Large intestine (tissue), 3 donors: ENCODE results near the gene IRX1. TPM values are rescaled to one million over a fixed set of nuclear protein-coding genes. Genes with fewer than 3 reads are reported as not detected.

ENCODE experiments used
- DNase-seq, 2 donors: peaks; one replicate each; pipeline versions ENCODE4 v3.0.0 to v3.0.0-alpha.2; 2013
- H3K27ac ChIP-seq: one replicate; pipeline ENCODE4 v1.5.1; 2013; ENCODE audit warnings: low read length
- H3K27me3 ChIP-seq: 2 replicates; pipeline ENCODE4 v1.6.1; 2013; ENCODE audit warnings: low read length; ENCODE audit not compliant: control insufficient read depth, insufficient read depth
- H3K36me3 ChIP-seq: 2 replicates; pipeline ENCODE4 v1.6.1; 2013; ENCODE audit warnings: low read length; ENCODE audit not compliant: control insufficient read depth, insufficient read depth
- H3K4me1 ChIP-seq: one replicate; pipeline ENCODE4 v1.6.1; 2013; ENCODE audit warnings: low read length; ENCODE audit not compliant: control insufficient read depth, insufficient read depth
- H3K4me3 ChIP-seq: one replicate; pipeline ENCODE4 v1.5.1; 2013; ENCODE audit warnings: low read length
- H3K9me3 ChIP-seq: one replicate; pipeline ENCODE4 v1.6.1; 2013; ENCODE audit warnings: mild to moderate bottlenecking, low read depth, low read length, moderate library complexity; ENCODE audit not compliant: control insufficient read depth
- WGBS: methylation state at CpG from one replicate; pipeline ENCODE4 v1.1.5; 2013; ENCODE audit warnings: low lambda C conversion rate; ENCODE audit not compliant: insufficient coverage; 5-methylcytosine and 5-hydroxymethylcytosine counted together
- polyA plus RNA-seq: library from polyadenylated mRNA; unstranded; fragments of 120-200 nt; gene quantifications from one replicate; pipeline ENCODE4 v1.2.1, GENCODE V29; 2013

IRX1 gene
- polyA plus RNA-seq, 1 donor = 0.03 TPM

DNA sequence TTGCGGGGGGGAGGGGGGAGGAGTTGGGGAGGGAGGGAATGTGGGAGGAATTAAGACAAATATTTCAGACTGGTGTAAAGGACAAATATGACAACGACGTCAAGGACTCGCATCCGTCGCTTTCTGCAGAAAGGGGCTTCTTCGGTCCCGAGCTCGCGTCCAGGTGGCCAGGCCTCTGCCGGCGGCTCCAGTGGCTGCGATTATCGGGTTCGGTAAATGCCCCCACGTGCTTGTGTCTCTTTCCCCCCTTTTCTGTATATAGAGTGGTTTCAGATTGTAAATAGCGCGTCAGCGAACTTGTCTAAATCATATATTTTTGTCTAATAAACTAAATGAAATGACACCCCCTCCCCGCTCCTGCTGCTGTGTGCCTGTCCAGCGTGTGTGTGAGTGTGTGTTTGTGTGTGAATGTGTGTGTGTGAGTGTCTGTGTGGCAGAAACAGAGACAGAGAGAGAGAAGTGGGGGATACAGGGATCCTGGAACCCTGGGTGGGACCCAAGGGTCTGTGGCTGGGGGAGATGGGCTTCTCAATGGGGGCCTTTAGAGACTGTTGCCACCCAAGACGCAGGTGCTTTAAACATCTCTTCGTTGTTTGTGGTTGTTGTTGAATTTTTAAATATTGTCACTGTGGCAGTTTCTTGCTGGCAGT is 5.6 kb downstream of the IRX1 start:
- Histone ChIP-seq H3K27me3 (peaks cover 100% of the 10 kb centered on the region), H3K4me3 (no peak overlapping the region), H3K9me3 (peaks cover 20% of the 10 kb centered on the region), H3K27ac (no peak overlapping the region), H3K4me1 (no peaks in the 10 kb centered on the region), H3K36me3 (no peaks in the 10 kb centered on the region)
- no peak for DNase-seq
- no CpG with 5 or more reads among the region's 23 CpGs for WGBS

DNA sequence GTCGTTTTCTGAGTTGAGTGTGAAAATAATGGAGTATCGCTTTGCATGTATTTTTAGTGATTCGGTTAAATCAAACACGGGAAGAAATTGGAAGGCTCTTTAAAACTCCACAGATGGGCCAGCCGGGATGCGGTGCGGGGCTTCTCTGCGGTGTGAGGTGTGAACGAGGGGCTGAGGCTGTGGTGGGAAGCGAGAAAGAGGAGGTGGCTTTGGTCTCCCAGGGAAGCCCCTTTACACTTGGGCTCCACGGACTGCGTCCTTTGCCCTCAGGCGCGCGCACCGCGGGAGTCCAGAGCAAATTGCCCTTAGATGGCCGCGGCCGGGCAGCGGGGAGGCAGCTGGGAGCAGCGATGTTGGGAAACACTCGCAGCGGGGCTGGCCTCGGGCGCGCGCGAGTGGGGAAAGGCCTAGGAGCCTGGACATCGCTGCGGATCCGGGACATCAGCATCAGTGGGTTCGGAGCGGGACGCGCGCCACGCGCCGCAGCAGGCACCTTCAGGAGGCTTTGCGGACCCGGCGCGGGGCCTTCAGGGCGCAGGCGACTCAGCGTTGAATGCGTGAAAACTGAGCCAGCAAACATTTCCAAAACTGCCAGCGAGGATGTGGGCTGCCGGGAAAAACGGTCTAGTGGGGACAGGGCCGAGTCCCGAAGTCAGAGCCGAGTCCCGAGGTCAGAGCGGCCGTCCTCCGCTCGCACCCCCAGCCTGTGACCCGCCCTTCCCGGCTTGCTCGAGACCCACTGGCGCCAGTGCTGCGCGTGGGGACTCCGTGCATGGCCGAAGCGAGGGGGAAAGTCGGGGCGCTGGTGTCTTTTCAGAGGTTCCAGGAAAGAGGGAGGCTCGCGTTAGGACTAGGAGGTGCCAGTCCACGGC is 6.5 kb downstream of the IRX1 start:
- no peak for DNase-seq
- no CpG with 5 or more reads among the region's 73 CpGs for WGBS
- Histone ChIP-seq H3K9me3 (peaks cover 20% of the 10 kb centered on the region), H3K36me3 (no peaks in the 10 kb centered on the region), H3K4me1 (no peaks in the 10 kb centered on the region), H3K4me3 (no peak overlapping the region), H3K27ac (no peak overlapping the region), H3K27me3 (peaks cover 100% of the 10 kb centered on the region)

DNA sequence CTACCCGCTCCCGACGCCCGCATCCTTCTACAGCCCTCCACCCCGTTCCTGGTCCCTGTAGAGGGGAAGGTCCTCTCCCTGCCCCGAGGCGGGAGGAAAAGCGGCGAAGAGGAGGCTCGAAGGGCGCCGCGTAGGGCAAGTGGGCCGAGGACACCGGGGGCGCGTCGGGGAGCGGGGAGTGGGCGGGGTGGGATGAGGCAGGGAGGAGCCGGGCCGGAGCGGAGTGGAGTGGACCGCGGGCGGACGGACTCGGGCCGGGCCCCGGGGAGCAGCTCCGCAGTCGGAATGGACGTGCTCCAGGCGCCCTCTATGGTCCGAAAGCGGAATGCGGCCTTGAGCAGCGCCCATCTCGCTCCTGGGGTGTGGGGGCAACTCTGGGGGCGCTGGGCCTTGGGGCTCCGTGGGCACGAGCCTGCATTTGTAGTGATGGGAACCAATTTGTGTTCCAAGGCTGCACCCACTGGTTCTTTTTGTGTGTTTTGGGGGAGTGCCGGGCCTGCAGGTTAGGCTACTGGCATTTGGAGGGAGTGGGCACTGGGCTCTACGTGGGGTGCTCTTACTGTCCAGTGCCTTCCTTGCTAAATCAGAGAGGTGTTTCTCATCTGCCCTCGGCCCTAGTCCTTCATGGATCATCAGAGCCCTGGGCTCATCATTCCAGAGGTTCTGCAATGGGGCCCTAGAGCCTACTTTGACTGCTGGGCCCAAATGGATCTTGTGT is 7.3 kb downstream of the IRX1 start:
- Histone ChIP-seq H3K27ac (no peak overlapping the region), H3K4me1 (no peaks in the 10 kb centered on the region), H3K36me3 (no peaks in the 10 kb centered on the region), H3K9me3 (peaks cover 20% of the 10 kb centered on the region), H3K4me3 (no peak overlapping the region), H3K27me3 (peaks cover 100% of the 10 kb centered on the region)
- peak; percentile 6 to 9 for DNase-seq
- no CpG with 5 or more reads among the region's 45 CpGs for WGBS

DNA sequence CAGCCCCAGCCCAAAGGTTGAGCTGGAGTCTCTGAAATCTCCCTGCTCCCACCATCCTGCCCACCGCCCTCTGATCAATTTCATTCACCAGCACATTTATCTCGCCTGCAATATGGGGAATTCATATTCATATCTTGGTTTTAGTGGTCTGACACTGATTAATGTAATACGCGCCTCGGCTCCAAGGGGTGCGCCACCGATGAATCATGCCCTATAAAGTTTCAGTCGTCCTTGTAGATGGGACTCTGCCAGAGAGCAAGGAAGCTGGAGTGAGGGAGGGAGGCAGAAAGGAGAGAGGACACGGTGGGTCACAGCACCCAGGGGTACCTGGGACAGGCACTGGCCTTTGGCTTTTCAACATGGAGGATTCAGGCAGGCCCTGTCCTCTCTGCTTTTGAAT is 8.9 kb downstream of the IRX1 start:
- DNase-seq = no peak
- Histone ChIP-seq H3K4me1 (no peaks in the 10 kb centered on the region), H3K27me3 (peaks cover 99% of the 10 kb centered on the region), H3K27ac (no peak overlapping the region), H3K9me3 (peaks cover 15% of the 10 kb centered on the region), H3K36me3 (no peaks in the 10 kb centered on the region), H3K4me3 (no peak overlapping the region)
- WGBS = 40% methylated on average over 1 of the region's 9 CpGs

DNA sequence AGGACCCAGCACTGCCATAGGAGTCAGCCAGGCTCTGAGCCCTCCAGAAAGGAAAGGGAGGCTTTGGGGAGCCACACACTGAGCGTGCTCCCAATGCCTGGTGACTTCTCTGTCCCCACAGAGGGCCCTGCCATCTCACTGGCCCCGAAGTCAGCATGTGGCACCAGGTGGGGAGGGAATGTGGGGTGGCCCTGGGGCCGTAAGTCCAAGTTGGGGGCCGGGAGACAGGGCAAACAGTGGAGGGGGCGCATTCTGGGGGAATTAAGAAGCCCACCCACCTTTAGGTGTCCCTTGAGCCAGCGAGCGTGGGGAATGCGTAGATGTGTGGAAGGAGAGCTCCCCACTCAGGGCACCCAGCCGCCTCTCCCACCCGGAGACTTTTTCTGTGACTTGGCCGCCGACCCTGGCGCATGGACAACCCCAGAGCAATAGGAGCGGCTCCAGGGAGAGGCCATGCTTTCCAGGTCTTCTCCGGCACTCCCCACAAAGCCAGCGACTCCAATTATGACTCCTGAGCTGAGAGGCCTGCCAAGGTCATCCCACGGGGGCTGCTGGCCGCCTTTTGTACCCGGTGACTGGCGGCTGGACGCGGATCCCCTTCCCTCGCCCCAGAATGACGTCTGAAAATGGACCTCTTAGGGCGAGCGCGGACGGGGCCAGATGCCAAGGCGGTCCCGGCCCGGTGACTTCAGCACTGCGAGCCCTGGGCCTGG is 9.8 kb downstream of the IRX1 start:
- no peak for DNase-seq
- H3K4me1 ChIP-seq = no peaks in the 10 kb centered on the region
- peaks cover 10% of the 10 kb centered on the region for H3K9me3 ChIP-seq
- H3K27ac ChIP-seq = no peak overlapping the region
- peaks cover 90% of the 10 kb centered on the region for H3K27me3 ChIP-seq
- H3K4me3 ChIP-seq = no peak overlapping the region
- no CpG with 5 or more reads among the region's 32 CpGs for WGBS
- no peaks in the 10 kb centered on the region for H3K36me3 ChIP-seq

DNA sequence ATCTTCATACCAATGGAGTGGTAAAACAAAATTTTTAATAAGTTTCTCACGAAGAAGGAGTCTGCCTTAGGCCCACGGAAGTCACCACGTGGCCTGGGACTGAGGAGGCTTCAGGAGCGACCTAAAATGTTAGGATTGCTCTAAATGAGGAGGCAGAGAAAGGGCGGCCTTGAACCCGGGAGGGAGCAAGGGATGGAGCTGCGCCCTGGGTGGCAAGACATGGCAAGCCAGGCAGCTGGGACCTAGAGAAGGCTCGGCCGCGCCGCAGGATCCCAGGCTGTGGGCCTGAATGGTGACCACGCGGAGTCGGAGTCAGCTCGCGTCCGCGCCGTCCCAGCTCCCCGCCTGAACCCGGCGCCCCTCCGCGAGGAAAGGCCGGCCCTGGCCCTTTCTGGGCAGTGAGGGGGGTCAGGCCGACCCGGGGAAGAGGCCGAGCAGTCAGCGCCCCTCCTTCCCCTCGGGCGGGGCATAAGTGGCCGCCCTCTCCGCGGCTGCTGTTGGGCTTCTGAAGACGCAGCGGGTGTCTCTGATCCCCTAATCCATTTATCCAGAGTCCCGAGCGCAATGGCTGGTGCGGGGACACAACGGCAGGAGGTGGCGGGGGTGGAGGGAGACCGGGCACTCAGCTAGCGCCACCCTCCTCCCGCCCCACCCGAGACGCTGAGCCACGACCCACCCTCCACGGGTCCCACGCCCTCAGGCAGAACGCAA is 10.6 kb downstream of the IRX1 start:
- no peak overlapping the region for H3K4me3 ChIP-seq
- no peak for DNase-seq
- H3K4me1 ChIP-seq = no peaks in the 10 kb centered on the region
- peaks cover 81% of the 10 kb centered on the region for H3K27me3 ChIP-seq
- no peaks in the 10 kb centered on the region for H3K36me3 ChIP-seq
- H3K27ac ChIP-seq = no peak overlapping the region
- H3K9me3 ChIP-seq = peaks cover 7% of the 10 kb centered on the region
- WGBS = no CpG with 5 or more reads among the region's 50 CpGs

- DNase-seq = no peak
- no peak overlapping the region for H3K27ac ChIP-seq
- 14% methylated on average over 2 of the region's 11 CpGs for WGBS
- no peaks in the 10 kb centered on the region for H3K4me1 ChIP-seq
- H3K4me3 ChIP-seq = no peak overlapping the region
- H3K36me3 ChIP-seq = no peaks in the 10 kb centered on the region
- H3K9me3 ChIP-seq = no peaks in the 10 kb centered on the region
- peaks cover 68% of the 10 kb centered on the region for H3K27me3 ChIP-seq
Measured at GRCh38 chr5:3607541-3608181, 12.0 kb downstream of the IRX1 start.

DNA sequence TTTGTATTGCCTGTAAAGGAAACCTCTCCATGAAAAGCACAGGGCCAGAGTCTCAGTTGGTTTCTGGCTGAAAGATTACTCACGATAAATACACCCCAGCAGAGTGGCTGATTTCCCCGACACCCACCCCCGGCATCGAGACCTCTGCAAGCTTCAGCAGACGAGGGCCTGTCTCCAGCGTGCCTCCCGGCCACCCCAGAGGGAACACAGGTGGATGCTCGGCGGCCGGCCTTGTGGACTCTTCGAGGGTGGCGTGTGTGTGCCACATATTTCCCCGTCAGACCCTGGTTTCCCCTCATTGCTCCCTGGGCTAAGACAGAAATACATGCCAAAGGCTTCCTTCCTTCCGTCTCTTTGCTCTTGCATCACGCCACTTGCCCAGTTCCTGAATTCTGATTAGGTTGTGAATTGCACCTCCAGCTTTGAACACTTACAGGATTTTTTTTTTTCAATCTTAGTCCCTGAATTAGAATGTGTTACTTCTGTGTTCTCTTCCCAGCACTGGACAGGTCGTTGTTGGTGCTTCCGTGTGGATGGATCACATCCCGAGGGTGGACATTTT is 13.6 kb downstream of the IRX1 start:
- Histone ChIP-seq H3K9me3 (no peaks in the 10 kb centered on the region), H3K27me3 (peaks cover 55% of the 10 kb centered on the region), H3K36me3 (no peaks in the 10 kb centered on the region), H3K4me1 (no peaks in the 10 kb centered on the region), H3K27ac (no peak overlapping the region), H3K4me3 (no peak overlapping the region)
- no peak for DNase-seq
- 65% methylated on average over 3 of the region's 18 CpGs for WGBS

- Histone ChIP-seq H3K36me3 (no peaks in the 10 kb centered on the region), H3K27me3 (peaks cover 21% of the 10 kb centered on the region), H3K27ac (no peak overlapping the region), H3K4me3 (no peak overlapping the region), H3K9me3 (no peaks in the 10 kb centered on the region), H3K4me1 (no peaks in the 10 kb centered on the region)
- no CpG with 5 or more reads among the region's 5 CpGs for WGBS
- DNase-seq = no peak
Measured at GRCh38 chr5:3612591-3613042, 17.0 kb downstream of the IRX1 start.
